Small intestine (tissue), 7 donors: ENCODE measurements around the gene TMX4. TPM values are rescaled to one million over a fixed set of nuclear protein-coding genes. Genes with fewer than 3 reads are reported as not detected.
"Not testable (repeated sequence)": the region's sequence is repeated elsewhere in the genome, so short reads cannot be mapped to it uniquely, and the experiment has no call there.

Source experiments
- DNase-seq, 2 donors: peaks; one replicate each; pipeline versions ENCODE4 v3.0.0 to v3.0.0-alpha.2; 2013
- FAIRE-seq: peaks from 2 replicates; lab custom pipeline; 2012; peaks lifted over from hg19 to GRCh38; lab: Jason Lieb, UNC
- H3K27ac ChIP-seq, 3 donors: one replicate each; pipeline ENCODE4 v1.5.1; 2013; ENCODE audit warnings: low read length in 2 of 3, mild to moderate bottlenecking in 2 of 3, control low read depth in 1 of 3, inconsistent platforms in 1 of 3, low read depth in 1 of 3, moderate library complexity in 1 of 3
- H3K27me3 ChIP-seq, 3 donors: one replicate each; pipeline ENCODE4 v1.6.1; 2013; ENCODE audit warnings: low read length in 3 of 3, inconsistent platforms in 1 of 3; ENCODE audit not compliant: control insufficient read depth in 3 of 3, insufficient read depth in 3 of 3
- H3K36me3 ChIP-seq, 3 donors: one replicate each; pipeline ENCODE4 v1.6.1; 2013; ENCODE audit warnings: low read length in 3 of 3, inconsistent platforms in 1 of 3, low read depth in 1 of 3, mild to moderate bottlenecking in 1 of 3, moderate library complexity in 1 of 3; ENCODE audit not compliant: control insufficient read depth in 3 of 3, insufficient read depth in 2 of 3
- H3K4me1 ChIP-seq, 3 donors: one replicate each; pipeline ENCODE4 v1.6.1; 2013; ENCODE audit warnings: low read length in 2 of 3, inconsistent platforms in 1 of 3, low read depth in 1 of 3, mild to moderate bottlenecking in 1 of 3, moderate library complexity in 1 of 3; ENCODE audit not compliant: control insufficient read depth in 3 of 3, insufficient read depth in 2 of 3
- H3K4me3 ChIP-seq, 3 donors: one replicate each; pipeline ENCODE4 v1.5.1; 2013; ENCODE audit warnings: low read length in 3 of 3, control low read depth in 1 of 3, inconsistent platforms in 1 of 3, low read depth in 1 of 3, mild to moderate bottlenecking in 1 of 3, moderate library complexity in 1 of 3
- H3K9me3 ChIP-seq, 2 donors: one replicate each; pipeline ENCODE4 v1.6.1; 2013; ENCODE audit warnings: low read depth in 1 of 2, low read length in 1 of 2; ENCODE audit not compliant: control insufficient read depth in 2 of 2, insufficient read depth in 1 of 2
- WGBS, 3 donors: extraction: QIAGEN DNeasy Blood & Tissue Kit; methylation state at CpG; one replicate each; pipeline ENCODE4 v1.1.7; 2013; 5-methylcytosine and 5-hydroxymethylcytosine counted together
- polyA plus RNA-seq, 4 donors: library from polyadenylated mRNA; stranded (reverse) in 3 of 4; unstranded in 1 of 4; fragments of 200-250 nt in 3 of 4; fragments of 120-200 nt in 1 of 4; gene quantifications; one replicate each; pipeline versions ENCODE4 v1.2.1 to v1.2.3, GENCODE V29; 2013
- donor health status: healthy with polysubstance abuse.
- donor health status: control.
- donor health status: control.
- donor health status: Bipolar disorder and iron deficiency.
- donor health status: healthy.

Gene TMX4
- polyA plus RNA-seq, 4 donors = 4.7 to 17.9 (median 10.7) TPM

- H3K36me3 ChIP-seq = peaks cover 2 to 3% (median 2%) of the 10 kb centered on the region in 3 donors
- no peak overlapping the region for H3K4me3 ChIP-seq
- no peaks in the 10 kb centered on the region for H3K4me1 ChIP-seq
- FAIRE-seq = no peak
- no peaks in the 10 kb centered on the region for H3K27me3 ChIP-seq
- DNase-seq = no peak
- H3K9me3 ChIP-seq = no peaks in the 10 kb centered on the region
- 83 to 84% (median 83%) methylated on average over 9 of the region's 9 CpGs for WGBS, 3 donors
- no peak overlapping the region for H3K27ac ChIP-seq
Measured at GRCh38 chr20:7975851-7976414, 43.6 kb downstream of the TMX4 start.

GRCh38 chr20:7974785-7975435 is 44.7 kb downstream of the TMX4 start:
- Histone ChIP-seq H3K9me3 (no peaks in the 10 kb centered on the region), H3K27me3 (no peaks in the 10 kb centered on the region), H3K36me3 (peaks cover 0 to 2% (median 0%) of the 10 kb centered on the region in 3 donors), H3K4me3 (no peak overlapping the region), H3K4me1 (no peaks in the 10 kb centered on the region), H3K27ac (no peak overlapping the region)
- FAIRE-seq = no peak
- DNase-seq = no peak
- WGBS, 3 donors = 85 to 95% (median 90%) methylated on average over 4 of the region's 4 CpGs

- 86 to 93% (median 89%) methylated on average over 2 of the region's 2 CpGs for WGBS, 3 donors
- FAIRE-seq = no peak
- DNase-seq = no peak
- H3K4me3 ChIP-seq = no peak overlapping the region
- no peaks in the 10 kb centered on the region for H3K4me1 ChIP-seq
- H3K27ac ChIP-seq = no peak overlapping the region
- H3K27me3 ChIP-seq = no peaks in the 10 kb centered on the region
- no peaks in the 10 kb centered on the region for H3K9me3 ChIP-seq
- no peaks in the 10 kb centered on the region for H3K36me3 ChIP-seq
Measured at GRCh38 chr20:7971536-7972280, 47.9 kb downstream of the TMX4 start.

DNA sequence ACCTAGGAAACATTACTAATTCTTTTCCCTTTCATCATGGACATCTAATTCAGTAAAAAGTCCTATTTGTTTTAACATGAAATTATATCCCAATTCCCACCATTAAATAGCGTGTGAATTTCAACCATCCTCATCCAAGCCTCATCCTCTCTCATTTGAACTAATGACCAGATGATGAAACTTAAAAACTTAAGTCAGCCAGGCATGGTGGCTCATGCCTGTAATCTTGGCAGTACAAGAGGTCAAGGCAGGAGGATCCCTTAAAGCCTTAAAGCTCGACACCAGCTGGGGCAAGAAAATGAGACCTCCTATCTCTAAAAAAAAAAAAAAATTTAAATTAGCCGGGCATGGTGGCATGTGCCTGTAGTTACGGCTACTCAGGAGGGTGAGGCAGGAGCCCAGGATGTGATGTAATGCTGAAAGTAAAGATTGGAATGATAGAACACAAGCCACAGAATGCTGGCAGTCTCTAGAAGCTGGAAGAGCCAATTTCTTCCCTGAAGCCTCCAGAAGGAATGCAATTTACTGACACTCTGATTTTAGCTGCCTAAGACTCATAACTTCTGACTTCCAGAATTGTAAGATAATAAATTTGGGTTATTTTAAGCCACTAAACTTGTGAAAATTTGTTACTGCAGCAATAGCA is 52.2 kb downstream of the TMX4 start:
- H3K4me3 ChIP-seq = no peak overlapping the region
- no peak overlapping the region for H3K27ac ChIP-seq
- FAIRE-seq (no peak), DNase-seq (no peak)
- H3K27me3 ChIP-seq = no peaks in the 10 kb centered on the region
- 72 to 80% (median 76%) methylated on average over 4 of the region's 4 CpGs for WGBS, 3 donors
- H3K4me1 ChIP-seq = no peaks in the 10 kb centered on the region
- no peaks in the 10 kb centered on the region for H3K9me3 ChIP-seq
- H3K36me3 ChIP-seq = no peaks in the 10 kb centered on the region

GRCh38 chr20:7966176-7966575 is 53.4 kb downstream of the TMX4 start:
- no peaks in the 10 kb centered on the region for H3K9me3 ChIP-seq
- FAIRE-seq = no peak
- no peaks in the 10 kb centered on the region for H3K27me3 ChIP-seq
- no peaks in the 10 kb centered on the region for H3K36me3 ChIP-seq
- DNase-seq = no peak
- no peak overlapping the region for H3K27ac ChIP-seq
- no peaks in the 10 kb centered on the region for H3K4me1 ChIP-seq
- WGBS, 3 donors = 10 to 31% (median 25%) methylated on average over 3 of the region's 3 CpGs
- H3K4me3 ChIP-seq = no peak overlapping the region

DNA sequence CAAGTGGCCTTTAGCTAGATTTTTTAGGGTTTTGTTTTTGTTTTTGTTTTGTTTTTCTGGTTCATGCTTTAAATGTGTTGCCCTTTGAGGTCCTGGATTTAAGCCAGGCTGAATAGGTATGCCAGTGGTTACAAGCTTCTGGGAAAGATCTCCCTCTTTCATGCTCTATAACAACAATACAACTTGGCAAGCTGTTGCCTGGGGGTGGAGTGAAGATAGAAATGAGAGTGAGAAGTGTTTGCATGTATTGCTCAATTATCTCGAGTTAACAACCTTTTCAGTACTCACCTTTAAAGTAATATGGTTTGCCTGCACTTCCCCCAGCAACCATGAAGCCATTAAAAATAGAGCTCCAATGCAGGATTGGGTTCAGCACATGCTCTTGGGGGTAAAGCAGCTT is 60.1 kb downstream of the TMX4 start:
- no peak for FAIRE-seq
- no peaks in the 10 kb centered on the region for H3K27me3 ChIP-seq
- no peak for DNase-seq
- no peaks in the 10 kb centered on the region for H3K4me1 ChIP-seq
- peaks cover 0 to 8% of the 10 kb centered on the region in 2 donors for H3K9me3 ChIP-seq
- 0 to 23% (median 9%) methylated on average over 1 of the region's 1 CpG for WGBS, 3 donors
- H3K4me3 ChIP-seq = no peak overlapping the region
- H3K36me3 ChIP-seq = no peaks in the 10 kb centered on the region
- H3K27ac ChIP-seq = no peak overlapping the region

DNA sequence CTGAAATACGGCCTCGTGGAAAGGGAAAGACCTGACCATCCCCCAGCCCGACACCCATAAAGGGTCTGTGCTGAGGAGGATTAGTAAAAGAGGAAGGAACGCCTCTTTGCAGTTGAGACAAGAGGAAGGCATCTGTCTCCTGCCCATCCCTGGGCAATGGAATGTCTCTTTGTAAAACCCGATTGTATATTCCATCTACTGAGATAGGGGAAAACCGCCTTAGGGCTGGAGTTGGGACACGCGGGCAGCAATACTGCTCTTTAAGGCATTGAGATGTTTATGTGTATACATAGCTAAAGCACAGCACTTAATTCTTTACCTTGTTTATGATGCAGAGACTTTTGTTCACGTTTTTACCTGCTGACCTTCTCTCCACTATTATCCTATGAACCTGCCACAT is 63.0 kb downstream of the TMX4 start:
- not testable (repeated sequence) for DNase-seq, H3K27ac ChIP-seq, H3K4me3 ChIP-seq, H3K27me3 ChIP-seq, FAIRE-seq, H3K36me3 ChIP-seq, H3K4me1 ChIP-seq, H3K9me3 ChIP-seq
- 76 to 82% (median 76%) methylated on average over 9 of the region's 9 CpGs for WGBS, 3 donors

GRCh38 chr20:7950387-7950786 is 69.2 kb downstream of the TMX4 start:
- 64 to 78% (median 65%) methylated on average over 1 of the region's 1 CpG for WGBS, 3 donors
- no peaks in the 10 kb centered on the region for H3K36me3 ChIP-seq
- H3K4me3 ChIP-seq = no peak overlapping the region
- H3K27me3 ChIP-seq = no peaks in the 10 kb centered on the region
- H3K27ac ChIP-seq = no peak overlapping the region
- no peaks in the 10 kb centered on the region for H3K9me3 ChIP-seq
- no peak for FAIRE-seq
- H3K4me1 ChIP-seq = no peaks in the 10 kb centered on the region
- DNase-seq = no peak
